ENCODE measurements around the gene FSTL5.

FSTL5 gene

DNA sequence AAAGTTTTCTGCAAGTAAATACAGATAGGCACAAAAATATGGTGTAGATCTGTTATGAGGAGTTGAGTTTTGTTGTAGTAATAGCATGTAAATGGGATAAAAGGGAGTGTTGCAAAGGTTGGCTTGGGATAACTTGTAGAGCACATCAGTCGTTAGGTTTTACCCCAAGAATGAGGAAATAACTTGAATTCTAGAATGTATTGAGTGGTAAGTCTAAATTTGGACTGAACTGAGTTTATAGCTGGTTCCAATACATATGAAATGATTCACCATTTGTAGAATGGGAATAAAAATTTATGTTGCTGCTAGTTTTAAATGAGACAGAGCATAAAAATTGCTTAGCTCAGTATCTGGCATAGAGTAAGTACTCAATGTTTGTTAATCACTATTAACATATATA lies 719.2 kb downstream of the FSTL5 start:
- DNase-seq (ENCODE audit: low spot score) = no peak

DNA sequence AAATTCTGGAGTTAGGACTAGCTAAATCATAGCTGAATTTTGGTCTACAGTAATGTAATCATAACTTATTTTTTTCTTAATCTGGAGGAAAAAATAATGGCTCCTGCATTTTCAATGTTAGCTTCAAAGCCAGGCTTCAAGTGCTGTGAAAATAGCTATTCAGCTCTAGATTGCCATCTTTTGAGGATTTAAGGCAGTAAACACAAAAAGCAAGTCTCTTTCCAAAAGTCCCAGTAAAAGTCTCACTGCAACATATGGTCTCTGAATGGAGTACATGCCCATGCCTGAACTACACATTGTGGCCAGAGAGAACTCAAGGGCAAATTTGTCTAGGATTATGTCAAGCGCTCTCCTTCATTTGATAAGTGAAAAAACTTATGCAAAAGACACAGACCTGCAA lies 720.9 kb downstream of the FSTL5 start:
- no peak for DNase-seq (ENCODE audit: low spot score)

DNA sequence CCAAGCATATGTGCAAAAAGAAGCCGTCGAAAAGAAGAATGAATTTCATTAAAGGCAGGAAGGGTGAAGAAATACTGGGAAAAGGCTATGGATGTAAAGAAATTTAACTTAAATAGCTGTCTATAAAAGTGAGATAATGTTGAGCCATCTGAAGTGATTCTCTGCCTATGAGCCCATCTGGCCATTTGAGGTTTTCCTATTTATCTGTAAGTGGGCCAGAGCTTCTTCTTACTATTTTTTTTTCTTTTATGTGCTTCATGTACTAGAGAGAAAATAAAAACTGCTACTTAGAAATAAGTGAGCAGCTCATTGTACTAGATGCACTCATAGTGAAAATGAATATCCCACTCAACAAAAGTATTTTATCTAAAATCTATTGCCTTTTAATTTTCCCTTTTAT lies 725.7 kb downstream of the FSTL5 start:
- no peak for DNase-seq (ENCODE audit: low spot score)

GRCh38 chr4:161428180-161428965 lies 735.4 kb downstream of the FSTL5 start:
- no peak for DNase-seq (ENCODE audit: low spot score)

GRCh38 chr4:161419822-161420221 lies 744.0 kb downstream of the FSTL5 start:
- DNase-seq (ENCODE audit: low spot score) = no peak

- no peak for DNase-seq (ENCODE audit: low spot score)
These were observed 751.9 kb downstream of the FSTL5 start for GRCh38 chr4:161411901-161412300.

GRCh38 chr4:161404346-161405110 lies 759.3 kb downstream of the FSTL5 start:
- no peak for DNase-seq (ENCODE audit: low spot score)

DNA sequence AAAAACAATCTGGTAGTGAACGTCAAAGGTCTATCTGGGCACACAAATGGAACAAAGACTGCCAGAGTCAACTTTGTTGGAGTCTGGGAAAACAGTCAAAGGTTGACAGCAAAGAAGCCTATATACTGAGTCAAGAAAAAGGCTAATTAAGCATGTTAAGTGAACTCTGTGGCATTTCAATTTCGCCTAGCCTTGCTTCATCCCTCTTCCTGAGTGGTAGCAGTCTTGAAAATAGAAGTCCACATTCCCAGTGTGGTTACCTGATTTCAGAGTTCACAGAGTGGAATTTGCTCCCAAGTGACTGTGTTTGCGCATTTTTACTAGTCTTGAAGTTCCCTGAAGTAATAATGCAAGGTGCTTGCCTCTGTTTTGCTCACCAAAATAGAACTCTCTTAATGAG lies 760.0 kb downstream of the FSTL5 start:
- DNase-seq (ENCODE audit: low spot score) = no peak

- DNase-seq (ENCODE audit: low spot score) = no peak
These were observed 770.2 kb downstream of the FSTL5 start for GRCh38 chr4:161393602-161394001.

DNA sequence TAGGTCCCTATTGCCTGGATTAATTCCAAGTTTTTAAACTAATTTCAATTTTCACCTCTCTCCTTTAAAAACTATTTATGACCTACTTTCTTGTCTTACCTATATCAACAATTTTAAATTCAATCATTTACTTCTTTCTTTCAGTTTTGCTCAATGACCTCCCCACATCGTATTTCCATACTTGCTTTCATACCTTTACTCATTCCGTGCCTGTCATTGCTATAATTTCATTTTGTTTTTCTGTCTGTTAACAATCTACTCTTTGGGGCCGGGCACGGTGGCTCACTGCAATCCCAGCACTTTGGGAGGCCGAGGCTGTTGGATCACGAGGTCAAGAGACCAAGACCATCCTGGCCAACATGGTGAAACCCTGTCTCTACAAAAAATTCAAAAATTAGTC lies 781.1 kb downstream of the FSTL5 start:
- DNase-seq (ENCODE audit: low spot score) = no peak

DNA sequence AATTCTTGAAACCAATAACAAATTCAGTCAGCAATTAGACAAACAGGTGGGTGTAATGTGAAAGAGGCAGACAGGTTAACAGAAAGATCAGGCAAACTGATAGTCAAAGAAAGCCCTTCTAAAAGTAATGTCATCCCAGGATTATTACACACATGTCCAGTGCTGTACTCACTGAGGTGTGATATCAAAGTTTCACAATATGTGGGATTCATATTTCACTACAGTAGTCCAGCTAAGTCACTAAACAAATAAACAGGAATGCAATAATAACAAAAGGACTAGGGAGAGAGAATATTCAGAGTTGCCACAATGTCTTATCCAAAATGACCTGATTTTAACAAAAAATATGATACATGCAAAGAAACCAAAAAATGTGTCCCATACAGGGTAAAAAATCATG lies 787.5 kb downstream of the FSTL5 start:
- DNase-seq (ENCODE audit: low spot score) = no peak

GRCh38 chr4:161364681-161365080 lies 799.1 kb downstream of the FSTL5 start:
- DNase-seq (ENCODE audit: low spot score) = no peak

GRCh38 chr4:161360982-161361381 lies 802.8 kb downstream of the FSTL5 start:
- DNase-seq (ENCODE audit: low spot score) = no peak

DNA sequence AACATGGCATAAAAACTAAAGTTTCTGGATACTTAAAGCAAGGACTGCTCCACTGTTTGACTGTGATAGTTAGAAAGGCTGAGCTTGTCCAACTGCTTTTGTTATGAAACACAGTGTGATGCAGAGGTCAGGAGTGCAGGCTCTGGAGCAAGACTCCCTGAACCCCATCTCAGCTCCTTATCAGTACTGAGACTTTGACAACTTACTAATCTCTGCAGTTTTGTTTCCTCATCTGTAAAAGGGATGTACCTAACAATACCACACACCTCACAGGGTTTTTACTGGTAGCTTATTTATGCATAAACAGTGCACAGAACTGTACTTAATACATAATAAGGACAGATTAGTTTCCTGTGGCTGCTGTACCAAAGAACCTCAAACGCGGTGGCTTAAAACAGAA lies 804.3 kb downstream of the FSTL5 start:
- DNase-seq (ENCODE audit: low spot score) = no peak

DNA sequence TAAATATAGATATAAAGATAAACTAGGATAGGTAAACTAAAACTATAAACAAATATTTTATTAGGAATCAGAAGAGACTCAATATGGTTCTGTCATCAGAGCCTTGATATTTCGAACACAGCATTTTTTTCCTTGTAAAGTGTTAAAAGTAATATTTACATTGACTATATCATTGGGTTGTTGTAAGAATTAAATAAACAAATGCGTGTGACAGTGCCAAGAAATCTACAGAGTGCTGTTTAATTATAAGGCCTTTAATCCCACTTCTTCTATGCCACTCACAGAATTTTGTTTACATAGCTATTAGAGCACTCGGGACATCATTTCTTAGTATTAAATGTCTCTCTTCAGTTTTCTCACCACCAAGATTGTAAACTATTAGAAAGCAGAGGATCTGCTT lies 807.4 kb downstream of the FSTL5 start:
- no peak for DNase-seq (ENCODE audit: low spot score)

GRCh38 chr4:161350946-161351345 lies 812.9 kb downstream of the FSTL5 start:
- DNase-seq (ENCODE audit: low spot score) = no peak

GRCh38 chr4:161345741-161346140 lies 818.1 kb downstream of the FSTL5 start:
- no peak for DNase-seq (ENCODE audit: low spot score)

DNA sequence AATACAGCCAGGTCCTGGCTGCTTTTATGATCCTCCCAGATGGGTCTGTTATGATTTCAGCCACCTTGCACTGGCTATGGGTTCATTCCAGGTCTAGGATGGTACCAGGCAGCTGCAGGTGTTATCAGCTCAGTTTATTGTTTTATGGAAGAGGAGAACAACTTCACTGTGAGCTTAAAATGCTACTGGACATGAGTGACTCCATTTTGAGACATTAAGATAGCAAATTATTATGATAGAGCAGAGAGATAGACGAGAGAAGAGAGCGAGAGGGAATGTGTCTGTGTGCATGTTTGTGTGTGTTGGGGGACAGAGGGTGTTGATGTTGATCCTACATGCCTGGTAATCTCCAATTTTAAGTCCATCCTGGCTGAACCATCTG lies 820.2 kb downstream of the FSTL5 start:
- no peak for DNase-seq (ENCODE audit: low spot score)

- DNase-seq (ENCODE audit: low spot score) = no peak
These were observed 820.8 kb downstream of the FSTL5 start for GRCh38 chr4:161342881-161343568.

DNA sequence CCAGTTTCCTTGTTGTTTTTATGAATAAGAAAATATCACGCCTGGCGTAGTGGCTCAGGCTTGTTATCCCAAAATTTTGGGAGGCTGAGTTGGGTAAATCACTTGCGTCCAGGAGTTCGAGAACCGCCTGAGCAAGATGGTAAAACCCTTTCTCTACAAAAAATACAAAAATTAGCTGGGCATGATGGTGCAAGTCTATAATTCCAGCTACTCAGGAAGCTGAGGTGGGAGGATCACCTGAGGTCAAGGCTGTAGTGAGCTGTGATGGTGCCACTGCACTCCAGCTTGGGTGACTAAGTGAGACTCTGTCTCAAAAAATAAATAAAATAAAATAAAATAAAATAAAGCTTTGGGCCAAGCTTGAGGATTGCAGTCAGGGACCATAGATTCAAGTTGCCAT lies 827.2 kb downstream of the FSTL5 start:
- DNase-seq (ENCODE audit: low spot score) = no peak

DNA sequence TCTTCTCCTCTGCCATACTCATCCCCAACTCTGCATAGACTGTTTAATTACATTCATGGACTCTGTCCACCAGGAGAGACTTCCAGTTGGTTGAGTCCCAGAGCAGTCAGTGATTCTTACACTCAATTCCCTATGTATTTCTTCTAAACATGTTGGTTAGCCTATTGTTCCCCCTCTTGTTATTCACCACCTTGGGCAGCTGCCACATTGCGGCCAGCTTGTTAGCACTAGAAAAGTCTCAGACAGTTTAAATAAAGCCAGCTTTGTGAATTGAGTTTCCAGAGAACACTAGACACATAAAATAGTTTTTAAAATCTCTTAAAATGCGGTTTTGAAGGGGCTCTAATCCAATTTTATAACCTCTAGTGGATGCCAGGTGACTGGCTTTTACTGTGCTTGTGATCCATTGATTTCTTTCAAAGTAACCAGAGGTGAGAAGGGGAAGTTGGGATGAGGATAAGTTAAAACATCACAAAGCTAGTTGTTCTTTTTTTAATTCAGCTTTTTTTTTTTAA lies 827.7 kb downstream of the FSTL5 start:
- DNase-seq (ENCODE audit: low spot score) = no peak
